ENCODE data around the gene MRPS5.

The MRPS5 gene

GRCh38 chr2:95060446-95061118, 61.0 kb downstream of the MRPS5 start:
- no peak overlapping the region for H3K9ac ChIP-seq
- no peak for TF ChIP-seq CTCF (IDR thresholded peaks at IDR 0.05)
- H2AFZ ChIP-seq: no peak overlapping the region
- H3K9me3 ChIP-seq (ENCODE audit: control insufficient read depth, low read length): no peaks in the 10 kb centered on the region
- H3K4me3 ChIP-seq (ENCODE audit: low read depth, low read length): no peak overlapping the region
- H3K4me1 ChIP-seq: no peaks in the 10 kb centered on the region
- H3K27me3 ChIP-seq (ENCODE audit: control insufficient read depth, insufficient read depth, low read length): no peaks in the 10 kb centered on the region
- H3K79me2 ChIP-seq: no peaks in the 10 kb centered on the region
- H3K4me2 ChIP-seq (ENCODE audit: low read length): no peak overlapping the region
- H3K36me3 ChIP-seq (ENCODE audit: control insufficient read depth, insufficient read depth, low read length): no peaks in the 10 kb centered on the region
- no peak overlapping the region for H3K27ac ChIP-seq

- no peak overlapping the region for H2AFZ ChIP-seq
- no peak overlapping the region for H3K4me2 ChIP-seq (ENCODE audit: low read length)
- H3K4me1 ChIP-seq: no peaks in the 10 kb centered on the region
- H3K79me2 ChIP-seq: no peaks in the 10 kb centered on the region
- H3K36me3 ChIP-seq (ENCODE audit: control insufficient read depth, insufficient read depth, low read length): no peaks in the 10 kb centered on the region
- no peak for TF ChIP-seq CTCF (IDR thresholded peaks at IDR 0.05)
- H3K4me3 ChIP-seq (ENCODE audit: low read depth, low read length): no peak overlapping the region
- H3K27ac ChIP-seq: no peak overlapping the region
- H3K9ac ChIP-seq: no peak overlapping the region
- H3K9me3 ChIP-seq (ENCODE audit: control insufficient read depth, low read length): no peaks in the 10 kb centered on the region
- H3K27me3 ChIP-seq (ENCODE audit: control insufficient read depth, insufficient read depth, low read length): no peaks in the 10 kb centered on the region
These were observed 61.8 kb downstream of the MRPS5 start for GRCh38 chr2:95059656-95060370.

GRCh38 chr2:95058989-95059641, 62.5 kb downstream of the MRPS5 start:
- H3K79me2 ChIP-seq: no peaks in the 10 kb centered on the region
- H3K9me3 ChIP-seq (ENCODE audit: control insufficient read depth, low read length): no peaks in the 10 kb centered on the region
- no peaks in the 10 kb centered on the region for H3K27me3 ChIP-seq (ENCODE audit: control insufficient read depth, insufficient read depth, low read length)
- H3K27ac ChIP-seq: no peak overlapping the region
- H3K36me3 ChIP-seq (ENCODE audit: control insufficient read depth, insufficient read depth, low read length): no peaks in the 10 kb centered on the region
- no peak overlapping the region for H3K9ac ChIP-seq
- no peaks in the 10 kb centered on the region for H3K4me1 ChIP-seq
- no peak overlapping the region for H3K4me3 ChIP-seq (ENCODE audit: low read depth, low read length)
- H2AFZ ChIP-seq: no peak overlapping the region
- no peak for TF ChIP-seq CTCF (IDR thresholded peaks at IDR 0.05)
- H3K4me2 ChIP-seq (ENCODE audit: low read length): no peak overlapping the region

- Histone ChIP-seq H3K4me3 (ENCODE audit: low read depth, low read length) (no peak overlapping the region), H3K79me2 (no peaks in the 10 kb centered on the region), H3K36me3 (ENCODE audit: control insufficient read depth, insufficient read depth, low read length) (no peaks in the 10 kb centered on the region), H2AFZ (no peak overlapping the region), H3K27me3 (ENCODE audit: control insufficient read depth, insufficient read depth, low read length) (no peaks in the 10 kb centered on the region), H3K9me3 (ENCODE audit: control insufficient read depth, low read length) (no peaks in the 10 kb centered on the region), H3K4me1 (no peaks in the 10 kb centered on the region), H3K9ac (no peak overlapping the region), H3K4me2 (ENCODE audit: low read length) (no peak overlapping the region), H3K27ac (no peak overlapping the region)
- no peak for TF ChIP-seq CTCF (IDR thresholded peaks at IDR 0.05)
These were observed 63.1 kb downstream of the MRPS5 start for GRCh38 chr2:95058466-95058988.

Measured in parathyroid adenoma (tissue), 2 donors.